GM10248 (cell line): ENCODE data around the gene RASAL2.

Source experiments
- CTCF ChIA-PET: fragments of 300-600 bp; sonication (Branson Sonifier 250); formaldehyde crosslinking; extraction: SDS; loops from one replicate; lab custom pipeline; 2021; ENCODE audit warnings: antibody characterized with exemption; lab: Yijun Ruan, JAX
- POLR2A ChIA-PET: fragments of 350-650 bp; sonication (Branson Sonifier 250); formaldehyde crosslinking; extraction: SDS; loops from one replicate; lab custom pipeline; 2020; ENCODE audit warnings: antibody characterized with exemption; lab: Yijun Ruan, JAX
- DNase-seq: peaks from one replicate; pipeline ENCODE4 v3.0.0; 2012; ENCODE audit errors: extremely low spot score
- TF ChIP-seq, protein P1 (sequence below): IDR thresholded peaks from 2 replicates; pipeline ENCODE4 v1.5.1; 2012; ENCODE audit warnings: mild to moderate bottlenecking, low read depth; ENCODE audit errors: extremely low read depth, missing control alignments, control extremely low read depth

Gene RASAL2

DNA sequence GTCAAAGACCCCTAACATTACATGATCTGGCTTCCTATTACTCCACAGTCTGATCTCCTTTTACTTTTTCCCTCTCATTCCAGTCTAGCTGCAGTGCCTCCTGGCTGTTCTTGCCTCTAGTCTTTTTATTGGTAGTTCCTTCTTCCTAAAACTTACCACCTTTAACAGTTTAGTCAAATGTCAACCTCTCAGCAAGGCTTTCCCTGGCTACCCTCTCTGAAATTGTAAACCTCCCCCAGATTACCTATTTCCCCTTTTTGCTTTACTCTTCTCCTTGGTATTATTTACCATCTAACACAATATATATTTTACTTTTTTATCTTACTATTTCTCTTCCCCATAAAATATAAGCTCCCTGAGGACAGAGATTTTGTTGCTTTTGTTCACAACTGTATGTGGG lies 273.2 kb downstream of the RASAL2 start:
- DNase-seq, result no peak
- ChIA-PET POLR2A (no interaction called here), CTCF (no interaction called here)
- TF ChIP-seq, protein P1, sequence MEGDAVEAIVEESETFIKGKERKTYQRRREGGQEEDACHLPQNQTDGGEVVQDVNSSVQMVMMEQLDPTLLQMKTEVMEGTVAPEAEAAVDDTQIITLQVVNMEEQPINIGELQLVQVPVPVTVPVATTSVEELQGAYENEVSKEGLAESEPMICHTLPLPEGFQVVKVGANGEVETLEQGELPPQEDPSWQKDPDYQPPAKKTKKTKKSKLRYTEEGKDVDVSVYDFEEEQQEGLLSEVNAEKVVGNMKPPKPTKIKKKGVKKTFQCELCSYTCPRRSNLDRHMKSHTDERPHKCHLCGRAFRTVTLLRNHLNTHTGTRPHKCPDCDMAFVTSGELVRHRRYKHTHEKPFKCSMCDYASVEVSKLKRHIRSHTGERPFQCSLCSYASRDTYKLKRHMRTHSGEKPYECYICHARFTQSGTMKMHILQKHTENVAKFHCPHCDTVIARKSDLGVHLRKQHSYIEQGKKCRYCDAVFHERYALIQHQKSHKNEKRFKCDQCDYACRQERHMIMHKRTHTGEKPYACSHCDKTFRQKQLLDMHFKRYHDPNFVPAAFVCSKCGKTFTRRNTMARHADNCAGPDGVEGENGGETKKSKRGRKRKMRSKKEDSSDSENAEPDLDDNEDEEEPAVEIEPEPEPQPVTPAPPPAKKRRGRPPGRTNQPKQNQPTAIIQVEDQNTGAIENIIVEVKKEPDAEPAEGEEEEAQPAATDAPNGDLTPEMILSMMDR, result no peak

DNA sequence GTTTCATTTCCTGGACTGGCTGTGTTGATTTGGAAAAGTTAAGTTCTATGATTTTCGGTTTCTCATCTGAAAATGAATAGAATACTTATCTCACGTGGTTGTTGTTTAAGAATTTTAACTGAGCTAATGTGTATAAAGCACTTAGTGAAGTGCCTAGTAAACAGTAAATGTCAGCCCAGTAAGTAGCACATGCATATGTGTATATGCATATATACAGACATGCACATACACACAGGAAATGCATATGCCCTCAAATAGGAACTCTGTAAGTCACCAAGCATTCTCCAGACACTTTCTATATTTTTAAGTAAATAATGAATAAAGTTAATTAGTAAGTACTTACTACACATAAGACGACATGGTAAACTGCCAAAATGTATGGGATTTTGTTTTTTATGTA lies 274.3 kb downstream of the RASAL2 start:
- no peak for DNase-seq
- CTCF ChIA-PET, result no interaction called here
- POLR2A ChIA-PET, result no interaction called here
- TF ChIP-seq, protein P1, result no peak

DNA sequence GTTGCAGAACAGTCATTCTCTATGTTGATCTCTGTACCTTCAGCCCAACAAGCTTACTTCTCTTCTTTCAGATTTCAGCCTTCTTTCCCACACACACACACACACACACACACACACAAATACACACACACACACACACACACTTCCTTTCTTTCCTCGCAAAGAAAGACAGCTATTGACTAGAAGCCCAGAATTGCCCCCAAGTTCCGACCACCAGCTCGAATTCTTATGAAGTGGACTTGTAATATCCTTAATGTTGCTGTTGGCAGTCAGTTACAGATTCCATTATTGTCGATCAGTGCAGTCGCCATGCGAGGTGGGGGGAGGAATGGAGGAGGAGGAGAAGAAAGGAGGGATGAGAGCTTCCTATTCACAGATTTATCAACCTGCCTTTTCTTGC lies 277.3 kb downstream of the RASAL2 start:
- ChIA-PET CTCF (interaction anchor here (0.9 to 2.2 kb wide), 3 partner anchors 17 to 131 kb away, joined by 3 to 5 read pairs (median 4); no protein-coding TSS in a partner anchor), POLR2A (no interaction called here)
- TF ChIP-seq, protein P1, result no peak
- no peak for DNase-seq

DNA sequence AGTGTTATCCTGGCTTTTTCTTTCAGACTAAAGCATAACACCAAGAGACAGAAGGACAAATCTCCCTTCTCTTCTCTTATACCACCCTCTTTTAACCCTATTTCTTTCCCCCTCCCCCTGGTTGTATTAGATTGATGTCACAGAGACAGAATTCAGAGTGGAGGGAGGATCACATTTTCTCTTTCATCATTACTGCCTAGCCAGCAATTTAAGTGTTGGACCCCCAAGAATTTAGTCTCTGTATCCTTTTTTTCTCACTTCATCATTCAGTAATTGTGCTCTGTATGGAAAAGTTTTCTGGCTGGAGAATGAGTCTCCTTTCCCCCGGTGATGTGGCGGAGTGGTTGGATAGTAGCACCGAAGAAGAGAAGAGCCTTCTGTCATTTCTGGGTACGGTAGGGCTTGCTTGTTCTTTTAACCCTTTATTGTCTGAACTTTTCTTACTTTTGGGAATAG lies 278.1 kb downstream of the RASAL2 start:
- CTCF ChIA-PET, result interaction anchor here (0.9 to 2.2 kb wide), 3 partner anchors 18 to 382 kb away, joined by 3 to 4 read pairs (median 3); no protein-coding TSS in a partner anchor
- TF ChIP-seq, protein P1, result no peak
- POLR2A ChIA-PET, result no interaction called here
- DNase-seq, result no peak

DNA sequence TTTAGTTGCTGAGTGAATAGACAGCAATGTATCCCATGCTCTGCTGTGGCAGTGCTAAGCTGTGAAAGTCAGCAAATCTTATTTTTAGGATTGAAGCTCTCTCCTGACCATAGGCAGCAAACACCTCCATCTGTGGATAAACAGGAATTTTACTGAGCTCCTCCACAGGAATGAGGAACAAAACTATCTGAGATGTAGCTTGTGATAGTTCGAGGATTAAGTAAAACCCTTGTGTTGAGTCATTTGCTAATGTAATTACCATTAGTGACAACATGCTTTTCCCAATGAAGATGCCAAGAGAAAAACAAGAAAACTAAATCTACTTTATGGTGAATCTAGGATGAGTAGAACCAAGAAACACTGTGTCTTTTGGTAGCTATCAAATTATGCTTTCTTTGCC lies 280.1 kb downstream of the RASAL2 start:
- ChIA-PET CTCF (interaction anchor here (1.1 kb wide), 1 partner anchor 121 kb away, joined by 3 read pairs; no protein-coding TSS in a partner anchor), POLR2A (no interaction called here)

GRCh38 chr1:178376008-178376407 lies 282.1 kb downstream of the RASAL2 start:
- TF ChIP-seq, protein P1, result no peak
- DNase-seq, result no peak
- ChIA-PET CTCF (interaction anchor here (1.4 kb wide), 1 partner anchor 12 kb away, joined by 4 read pairs; no protein-coding TSS in a partner anchor), POLR2A (no interaction called here)

More for the DNA sequence above, 280.1 kb downstream of the RASAL2 start:
- TF ChIP-seq, protein P1, result no peak
- DNase-seq, result no peak
